Erythroblast (primary cell): ENCODE results near the gene EML1.

Experiments used
- DNase-seq, 2 experiments: peaks; one replicate each; lab custom pipeline; 2025; lab: John Stamatoyannopoulos, UW
- GATA1 ChIP-seq: IDR thresholded peaks from 2 replicates; pipeline ENCODE4 v1.6.1; 2011; ENCODE audit warnings: low read depth, mild to moderate bottlenecking, control low read depth, low read length, moderate library complexity
- POLR2A ChIP-seq: IDR thresholded peaks from 2 replicates; pipeline ENCODE4 v1.6.1; 2011; ENCODE audit warnings: mild to moderate bottlenecking, low read length

EML1 gene, protein sequence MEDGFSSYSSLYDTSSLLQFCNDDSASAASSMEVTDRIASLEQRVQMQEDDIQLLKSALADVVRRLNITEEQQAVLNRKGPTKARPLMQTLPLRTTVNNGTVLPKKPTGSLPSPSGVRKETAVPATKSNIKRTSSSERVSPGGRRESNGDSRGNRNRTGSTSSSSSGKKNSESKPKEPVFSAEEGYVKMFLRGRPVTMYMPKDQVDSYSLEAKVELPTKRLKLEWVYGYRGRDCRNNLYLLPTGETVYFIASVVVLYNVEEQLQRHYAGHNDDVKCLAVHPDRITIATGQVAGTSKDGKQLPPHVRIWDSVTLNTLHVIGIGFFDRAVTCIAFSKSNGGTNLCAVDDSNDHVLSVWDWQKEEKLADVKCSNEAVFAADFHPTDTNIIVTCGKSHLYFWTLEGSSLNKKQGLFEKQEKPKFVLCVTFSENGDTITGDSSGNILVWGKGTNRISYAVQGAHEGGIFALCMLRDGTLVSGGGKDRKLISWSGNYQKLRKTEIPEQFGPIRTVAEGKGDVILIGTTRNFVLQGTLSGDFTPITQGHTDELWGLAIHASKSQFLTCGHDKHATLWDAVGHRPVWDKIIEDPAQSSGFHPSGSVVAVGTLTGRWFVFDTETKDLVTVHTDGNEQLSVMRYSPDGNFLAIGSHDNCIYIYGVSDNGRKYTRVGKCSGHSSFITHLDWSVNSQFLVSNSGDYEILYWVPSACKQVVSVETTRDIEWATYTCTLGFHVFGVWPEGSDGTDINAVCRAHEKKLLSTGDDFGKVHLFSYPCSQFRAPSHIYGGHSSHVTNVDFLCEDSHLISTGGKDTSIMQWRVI

DNA sequence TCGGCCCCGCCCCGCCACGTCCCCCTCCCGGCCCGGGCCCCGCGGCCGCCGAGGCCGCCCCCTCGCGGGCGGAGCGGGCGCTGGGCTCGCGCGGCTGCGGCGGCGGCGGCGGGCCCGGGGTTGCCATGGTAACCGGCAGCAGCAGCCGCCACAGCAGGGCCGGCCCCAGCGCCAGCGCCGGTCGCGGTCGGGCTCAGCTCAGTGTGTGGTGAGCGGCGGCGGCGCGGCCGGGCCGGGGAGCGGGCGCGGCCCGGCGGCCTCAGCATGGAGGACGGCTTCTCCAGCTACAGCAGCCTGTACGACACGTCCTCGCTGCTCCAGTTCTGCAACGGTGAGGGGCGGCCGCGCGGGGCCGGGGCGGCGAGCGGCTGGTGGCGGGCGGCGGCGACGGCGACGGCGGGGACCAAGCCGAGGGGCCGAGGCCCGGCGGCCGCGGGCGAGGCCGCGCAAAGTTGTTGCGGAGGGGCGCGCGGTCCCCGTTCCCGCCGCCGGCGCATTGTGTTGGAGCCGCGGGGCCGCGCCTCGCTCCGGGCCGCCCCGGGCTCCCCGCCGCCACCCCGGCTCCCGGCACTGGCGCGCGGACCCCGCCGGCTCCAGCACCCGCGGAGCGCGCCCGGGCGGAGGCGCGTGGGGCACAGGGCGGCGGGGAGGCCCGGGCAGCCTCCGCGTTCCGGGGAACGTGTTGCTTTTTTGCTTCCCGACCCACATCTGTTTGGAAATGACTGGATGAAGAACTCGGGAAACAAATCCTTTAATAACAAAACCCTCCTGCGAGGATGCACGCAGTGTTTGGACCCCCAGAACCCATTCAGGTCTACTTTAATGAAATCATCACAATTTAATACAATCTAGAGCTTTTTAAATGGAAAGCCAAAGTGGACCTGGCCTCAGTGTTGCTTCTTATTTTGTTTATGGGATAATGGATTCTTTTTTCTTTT, at the start of gene EML1:
Gene EML1 (plus strand): TSS at position 201 of the 938 bp plus-strand sequence. CDS start 64 bp downstream, at position 265.
- no peak for TF ChIP-seq GATA1
- TF ChIP-seq POLR2A = no peak
- DNase-seq = peak; percentile 82 to 88

DNA sequence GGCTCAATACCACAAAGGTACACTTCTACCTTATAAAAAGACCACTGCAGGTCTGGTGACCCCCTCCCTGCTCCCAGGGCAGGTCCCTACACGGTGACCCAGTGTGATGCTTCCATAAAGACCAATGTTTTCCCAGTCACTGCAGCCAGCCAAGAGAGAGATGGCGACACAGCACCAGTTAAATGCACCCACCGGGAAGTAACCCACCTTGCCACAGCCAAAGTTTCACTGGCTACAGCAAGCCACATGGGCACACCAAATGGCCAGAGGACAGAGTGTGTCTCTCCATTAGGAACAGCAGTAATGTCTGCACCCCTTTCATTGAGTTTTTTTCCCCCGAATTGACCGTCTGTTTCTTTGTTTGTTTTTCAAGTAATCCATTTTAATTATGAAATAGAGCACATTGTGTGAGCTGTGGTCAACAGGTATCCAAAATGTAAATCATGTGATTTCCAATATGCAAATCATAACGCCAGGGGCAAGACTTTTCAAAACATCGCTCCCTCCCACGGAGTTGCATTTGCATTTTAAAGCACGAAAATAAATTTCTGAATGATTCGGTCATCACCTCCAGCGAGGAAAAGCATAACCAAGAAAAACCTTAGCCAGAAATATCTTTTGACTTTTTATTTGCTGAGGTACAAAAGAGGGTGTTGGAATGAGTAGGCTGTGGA, 48.9 kb upstream of the EML1 start:
- no peak for DNase-seq
- TF ChIP-seq GATA1 = no peak
- no peak for TF ChIP-seq POLR2A

DNA sequence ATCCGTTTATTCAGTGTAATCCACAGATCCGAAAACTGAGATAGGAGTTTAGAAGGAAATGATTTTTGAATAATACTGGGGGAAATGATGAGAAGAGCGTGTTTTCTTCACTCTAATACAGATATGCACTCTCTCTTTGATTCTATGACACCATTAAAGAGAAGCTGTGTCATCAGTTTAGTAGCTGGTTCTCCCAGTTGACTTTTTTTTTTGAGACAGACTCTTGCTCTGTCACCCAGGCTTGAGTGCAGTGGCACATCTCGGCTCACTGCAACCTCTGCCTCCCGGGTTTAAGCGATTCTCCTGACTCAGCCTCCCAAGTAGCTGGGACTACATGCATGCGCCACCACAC, 48.4 kb upstream of the EML1 start:
- no peak for TF ChIP-seq POLR2A
- no peak for TF ChIP-seq GATA1
- no peak for DNase-seq

DNA sequence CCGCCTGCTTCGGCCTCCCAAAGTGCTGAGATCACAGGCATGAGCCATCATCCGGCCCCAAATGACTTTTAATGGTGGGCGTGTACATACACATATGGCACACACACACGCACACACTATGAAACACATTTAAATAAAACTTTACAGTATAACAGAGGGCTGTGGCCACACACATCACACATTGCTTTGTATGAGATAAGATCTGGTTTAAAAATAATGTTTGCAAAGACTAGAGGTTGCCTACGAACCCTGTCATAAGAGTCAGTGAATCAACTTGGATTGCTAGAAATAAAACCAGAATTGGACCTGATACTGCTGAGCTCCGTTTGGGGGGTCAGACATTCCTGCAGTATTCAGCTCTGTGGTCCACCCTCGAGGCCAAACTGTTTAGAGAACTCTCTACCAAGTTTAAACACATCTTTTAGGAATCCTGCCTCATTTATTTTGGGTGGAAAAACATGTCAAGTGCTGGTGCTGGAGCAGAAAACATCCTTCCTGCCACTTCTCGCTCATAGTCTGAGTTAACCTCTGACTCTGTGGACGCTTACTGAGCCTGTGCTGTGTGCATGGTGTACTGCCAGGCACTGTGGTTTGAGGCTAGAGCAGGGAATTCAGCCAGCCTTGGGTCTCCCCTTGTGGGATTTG, 47.8 kb upstream of the EML1 start:
- TF ChIP-seq GATA1 (no peak), POLR2A (no peak)
- no peak for DNase-seq

DNA sequence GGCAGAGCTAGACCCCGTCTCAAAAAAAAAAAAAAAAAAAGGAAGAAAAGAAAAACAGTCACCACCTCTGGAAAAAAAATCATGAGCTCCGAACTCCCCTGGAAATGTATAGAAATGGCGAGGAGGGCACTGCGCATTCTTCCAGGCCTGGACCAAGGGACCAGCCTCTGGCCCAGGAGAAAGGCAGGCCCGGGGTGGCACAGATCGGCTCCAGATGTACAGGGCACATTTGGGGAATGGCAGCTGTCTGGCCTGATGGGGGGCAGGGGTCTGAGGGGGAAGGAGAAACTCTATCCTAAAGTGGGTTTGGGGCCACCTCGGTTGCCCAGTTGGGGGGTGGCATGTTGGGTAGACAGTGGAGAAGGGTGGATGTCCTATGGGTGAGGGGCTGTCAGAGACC, 46.0 kb upstream of the EML1 start:
- no peak for DNase-seq
- TF ChIP-seq GATA1 (no peak), POLR2A (no peak)

DNA sequence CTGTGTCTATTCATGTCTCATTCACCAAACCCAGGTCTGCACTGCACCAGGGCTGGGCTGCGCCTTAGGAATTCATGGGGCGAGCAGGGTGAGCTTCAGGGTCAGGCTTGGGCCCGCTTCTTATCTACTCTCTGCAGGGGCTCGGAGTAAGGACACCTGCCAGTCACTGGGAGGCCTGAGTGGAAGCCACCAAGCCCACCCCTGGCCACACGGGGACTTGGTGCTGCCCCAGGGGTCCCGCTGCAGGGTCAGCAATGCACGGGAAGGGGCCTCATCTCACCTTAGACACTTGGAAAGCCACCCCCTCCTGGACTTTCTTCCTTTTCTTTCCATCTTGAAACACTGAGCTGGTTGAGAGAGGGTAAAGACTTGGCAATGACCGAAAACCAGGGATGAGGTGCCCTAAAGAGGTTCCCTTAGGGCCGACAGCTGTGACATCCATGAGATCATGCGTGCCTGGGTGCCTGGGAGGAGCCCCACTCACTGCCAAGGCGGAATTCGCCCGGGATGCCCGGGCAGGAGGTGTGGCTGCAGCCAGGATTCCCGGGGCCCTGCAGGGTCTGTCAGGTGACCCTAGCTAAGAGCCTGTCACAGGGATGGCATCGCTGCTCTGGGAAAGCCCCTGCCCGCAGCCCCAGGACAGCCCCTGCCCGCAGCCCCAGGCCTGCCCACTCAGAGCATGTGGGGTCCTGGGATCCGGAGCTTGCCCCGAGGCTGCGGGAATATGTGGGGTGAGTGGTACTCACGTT, 45.5 kb upstream of the EML1 start:
- DNase-seq = no peak
- TF ChIP-seq POLR2A (no peak), GATA1 (no peak)

DNA sequence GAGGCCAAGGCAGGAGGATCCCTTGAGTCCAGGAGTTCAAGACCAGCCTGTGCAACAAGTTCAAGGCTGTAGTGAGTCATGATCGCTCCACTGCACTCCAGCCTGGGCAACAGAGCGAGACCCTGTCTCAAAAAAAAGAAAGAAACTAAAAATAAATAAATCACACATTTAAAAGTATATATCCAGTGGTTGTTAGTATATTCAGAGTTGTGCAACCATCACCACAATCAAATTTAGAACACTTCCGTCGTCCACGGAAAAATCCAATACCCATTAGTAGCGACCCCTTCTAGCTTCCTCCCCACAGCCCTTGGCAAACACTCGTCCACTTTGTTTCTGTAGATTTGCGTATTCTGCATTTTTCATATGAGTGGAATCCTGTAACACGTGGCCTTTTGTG, 44.7 kb upstream of the EML1 start:
- TF ChIP-seq POLR2A = no peak
- no peak for TF ChIP-seq GATA1
- no peak for DNase-seq

DNA sequence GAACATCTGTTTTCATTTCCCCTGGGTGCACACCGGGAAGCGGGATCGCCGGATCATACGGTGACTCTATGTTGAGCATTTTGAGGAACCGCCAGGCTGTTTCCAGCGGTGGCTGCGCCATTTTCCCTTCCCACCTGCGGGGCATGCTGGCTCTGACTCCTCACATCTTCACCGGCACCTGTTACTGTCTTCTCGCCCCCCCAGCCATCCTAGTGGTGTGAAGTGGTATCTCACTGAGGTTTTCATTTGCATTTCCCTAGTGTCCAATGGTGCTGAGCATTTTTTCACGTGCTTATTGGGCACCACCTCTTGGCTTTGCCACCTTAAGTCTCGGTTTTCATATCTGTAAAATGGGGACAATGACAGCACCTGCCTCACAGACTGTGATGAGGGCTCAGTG, 44.1 kb upstream of the EML1 start:
- no peak for DNase-seq
- no peak for TF ChIP-seq GATA1
- no peak for TF ChIP-seq POLR2A

DNA sequence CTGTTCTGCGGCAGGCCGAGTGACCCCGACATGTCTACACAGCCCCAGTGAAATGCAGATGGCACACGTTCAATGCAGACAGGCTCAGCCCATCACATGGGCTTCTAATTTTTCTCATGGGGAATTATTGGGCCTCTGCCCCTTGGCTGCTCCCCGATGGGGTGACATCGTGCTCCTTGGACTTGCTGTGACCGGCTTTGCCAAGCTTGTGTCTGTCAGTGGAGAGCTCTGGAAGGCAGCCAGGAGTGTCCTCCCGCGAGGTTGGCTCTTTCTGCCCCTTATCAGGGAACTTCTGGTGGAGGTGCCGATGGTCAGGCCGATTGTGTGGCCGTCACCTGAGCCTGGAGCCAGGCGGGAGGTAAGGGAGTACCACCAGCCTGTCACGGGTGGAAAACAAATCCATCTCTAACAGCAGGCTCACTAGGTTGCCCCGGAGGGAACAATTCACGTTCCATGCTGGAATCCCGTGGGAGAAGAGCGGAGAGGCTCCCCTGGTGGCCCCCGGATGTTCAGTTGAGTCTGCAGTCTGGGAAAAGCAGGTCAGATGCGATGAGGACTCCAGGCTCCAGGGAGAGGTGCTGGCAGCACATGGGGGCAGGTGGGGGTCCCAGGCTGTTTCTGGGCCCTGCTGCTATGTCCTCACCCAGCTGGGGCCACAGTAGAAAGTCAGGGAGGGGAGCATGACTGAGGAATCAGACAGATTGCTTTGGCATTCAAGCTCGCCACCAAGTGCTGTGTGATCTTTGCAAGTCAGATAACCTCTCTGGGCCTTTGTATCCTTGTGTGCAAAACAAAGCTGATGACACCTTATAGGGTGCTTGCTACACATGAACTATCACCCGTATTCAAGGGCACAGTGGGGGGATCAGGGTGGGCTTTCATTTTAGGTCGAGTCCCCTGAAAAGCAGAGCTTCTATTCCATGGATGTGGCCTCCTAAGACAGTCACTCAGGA, 43.2 kb upstream of the EML1 start:
- no peak for DNase-seq
- TF ChIP-seq GATA1 (no peak), POLR2A (no peak)

DNA sequence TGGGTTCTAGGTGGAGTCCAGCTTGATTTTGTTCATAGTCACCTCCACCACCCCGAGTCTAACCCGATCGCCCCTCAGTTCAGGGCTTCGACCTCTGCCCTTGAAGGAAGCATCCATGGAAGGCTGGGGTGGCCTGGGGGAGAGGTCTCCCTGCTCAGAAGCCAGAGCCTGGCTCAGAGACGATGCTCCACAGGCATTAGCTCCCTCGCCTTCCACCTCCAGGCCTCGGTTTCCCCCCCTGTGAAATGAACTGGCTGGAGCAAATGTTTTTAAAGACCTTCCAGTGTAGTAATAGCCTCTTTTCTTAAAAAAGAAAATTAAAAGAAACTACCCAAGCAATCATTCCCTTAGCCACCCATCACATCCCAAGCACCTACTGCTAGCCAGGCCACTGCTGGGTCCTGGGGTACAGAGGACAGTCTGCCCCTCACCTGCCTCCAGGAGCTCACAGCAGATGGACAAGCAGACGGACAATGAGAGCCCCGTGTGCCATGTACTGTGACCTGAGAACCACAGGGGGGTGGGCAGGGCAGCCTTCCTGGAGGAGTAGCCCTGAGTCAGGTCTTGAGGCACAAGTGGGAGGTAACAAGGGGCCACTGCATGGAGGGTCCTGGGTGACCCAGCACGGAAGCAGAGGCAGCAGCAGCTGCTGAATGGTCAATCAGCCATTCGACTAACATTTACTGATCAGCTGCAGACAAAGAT, 42.3 kb upstream of the EML1 start:
- DNase-seq = no peak
- TF ChIP-seq GATA1 (no peak), POLR2A (no peak)
